K562 (cell line): ENCODE results near the gene B4GALNT3. TPM values are rescaled to one million over a fixed set of nuclear protein-coding genes. Genes with fewer than 3 reads are reported as not detected.

Experiments
- ATAC-seq: fragments of 200-7000 bp; cut with Tn5 transposase; 3 replicates; pipeline ENCODE4 v1.9.1; 2020; ENCODE audit warnings: moderate library complexity
- BruUV-seq: library from RNA; stranded (reverse); fragments of 400-500 nt; replicated peaks from 2 replicates; lab custom pipeline; 2021; lab: Mats Ljungman, UMichigan
- CTCF ChIA-PET: fragments of 300-600 bp; formaldehyde crosslinking; extraction: SDS; loops from one replicate; lab custom pipeline; 2021; ENCODE audit warnings: low intra/inter-chr PET ratio; lab: Yijun Ruan, JAX
- POLR2A ChIA-PET: fragments of 300-600, 350-650 bp; sonication (Branson Sonifier 250); formaldehyde crosslinking; extraction: SDS; loops from one replicate; lab custom pipeline; 2021; ENCODE audit warnings: antibody characterized with exemption, inconsistent platforms; lab: Yijun Ruan, JAX
- DNase-seq, 4 experiments: peaks; one replicate each; pipeline versions ENCODE4 v3.0.0 to v3.0.0-alpha.2; 2011 to 2018; ENCODE audit warnings: low spot score in 3 of 4, mixed read lengths in 3 of 4; ENCODE audit errors: extremely low read depth in 1 of 4
- FAIRE-seq: peaks from 2 replicates; lab custom pipeline; 2011; peaks lifted over from hg19 to GRCh38; lab: Jason Lieb, UNC
- H2AFZ ChIP-seq: 2 replicates; pipeline ENCODE4 v1.6.0; 2011; ENCODE audit warnings: low read depth, low read length, control low read depth, inconsistent platforms
- H3K27ac ChIP-seq: fragments of 200-600 bp; 3 replicates; pipeline ENCODE4 v1.8.0; 2011; ENCODE audit warnings: low read depth, mild to moderate bottlenecking, control low read depth, inconsistent platforms, low read length, moderate library complexity, mixed read lengths; ENCODE audit errors: extremely low read depth
- H3K27me3 ChIP-seq, 2 experiments: fragments of 300-600 bp in 1 of 2; 2 replicates in 1 of 2; 3 replicates in 1 of 2; pipeline versions ENCODE4 v1.6.0 to v1.8.0; 2011; ENCODE audit warnings: inconsistent platforms in 2 of 2, low read length in 2 of 2, mild to moderate bottlenecking in 1 of 2, mixed read lengths in 1 of 2, moderate library complexity in 1 of 2; ENCODE audit not compliant: control insufficient read depth in 2 of 2, insufficient read depth in 2 of 2
- H3K36me3 ChIP-seq: fragments of 300-600 bp; 3 replicates; pipeline ENCODE4 v1.8.0; 2011; ENCODE audit warnings: mild to moderate bottlenecking, low read length, inconsistent platforms; ENCODE audit not compliant: control insufficient read depth, insufficient read depth
- H3K4me1 ChIP-seq, 2 experiments: fragments of 200-600 bp in 1 of 2; replicated peaks in 1 of 2; 2 replicates in 1 of 2; 3 replicates in 1 of 2; pipeline versions ENCODE4 v1.5.1 to v1.8.0; 2011; ENCODE audit warnings: inconsistent platforms in 2 of 2, low read length in 2 of 2, mild to moderate bottlenecking in 1 of 2, mixed read lengths in 1 of 2, moderate library complexity in 1 of 2; ENCODE audit not compliant: control insufficient read depth in 2 of 2, insufficient read depth in 2 of 2
- H3K4me2 ChIP-seq: 2 replicates; pipeline ENCODE4 v1.6.1; 2011; ENCODE audit warnings: low read length, control low read depth, inconsistent platforms, mixed read lengths; ENCODE audit not compliant: insufficient read depth
- H3K4me3 ChIP-seq: fragments of 200-600 bp; sonication (generic), shearing (Covaris generic); 2 replicates; pipeline ENCODE4 v1.5.1; 2016; ENCODE audit warnings: control low read depth, inconsistent platforms
- H3K79me2 ChIP-seq: fragments of 200-600 bp; 3 replicates; pipeline ENCODE4 v1.8.0; 2011; ENCODE audit warnings: low read length, inconsistent platforms; ENCODE audit not compliant: control insufficient read depth, insufficient read depth
- H3K9ac ChIP-seq, 2 experiments: 2 replicates each; pipeline versions ENCODE4 v1.6.0 to v1.6.1; 2011; ENCODE audit warnings: low read depth in 2 of 2, low read length in 2 of 2, control low read depth in 1 of 2, inconsistent platforms in 1 of 2, mild to moderate bottlenecking in 1 of 2, mixed read lengths in 1 of 2; ENCODE audit not compliant: insufficient read depth in 1 of 2
- H3K9me1 ChIP-seq: one replicate; pipeline ENCODE4 v1.6.0; 2011; ENCODE audit warnings: inconsistent platforms, mild to moderate bottlenecking, low read length, moderate library complexity; ENCODE audit not compliant: control insufficient read depth, insufficient read depth
- H3K9me3 ChIP-seq: replicated peaks from 2 replicates; pipeline ENCODE4 v1.5.1; 2011; ENCODE audit warnings: low read depth, low read length, inconsistent platforms; ENCODE audit not compliant: control insufficient read depth, insufficient read depth
- H4K20me1 ChIP-seq: replicated peaks from 2 replicates; pipeline ENCODE4 v1.6.1; 2011; ENCODE audit warnings: low read length, inconsistent platforms, mixed read lengths; ENCODE audit not compliant: control insufficient read depth, insufficient read depth
- ATF7 ChIP-seq: fragments of 450-650 bp; IDR thresholded peaks from 2 replicates; pipeline ENCODE4 v1.7.1; 2014; ENCODE audit warnings: mild to moderate bottlenecking, moderate library complexity
- CHD1 ChIP-seq: fragments of 200-600 bp; sonication (generic); IDR thresholded peaks from one replicate; pipeline ENCODE4 v1.6.1; 2012; ENCODE audit warnings: mild to moderate bottlenecking, moderate library complexity, low read length, inconsistent platforms
- ELF1 ChIP-seq: fragments of 200-800 bp; sonication (Bioruptor generic); IDR thresholded peaks from 2 replicates; pipeline ENCODE4 v1.6.1; 2016; ENCODE audit warnings: missing genetic modification characterization, missing compliant biosample characterization
- ESRRB ChIP-seq: fragments of 250-450 bp; sonication (Bioruptor Pico); IDR thresholded peaks from 2 replicates; pipeline ENCODE4 v1.5.0; 2020; ENCODE audit warnings: mild to moderate bottlenecking, moderate library complexity, borderline replicate concordance
- FIP1L1 ChIP-seq: fragments of 200-400 bp; formaldehyde crosslinking; IDR thresholded peaks from 2 replicates; pipeline ENCODE4 v1.6.1; 2018; ENCODE audit warnings: mild to moderate bottlenecking, low read depth, low read length; ENCODE audit not compliant: poor library complexity, severe bottlenecking
- GTF2A2 ChIP-seq: IDR thresholded peaks from 2 replicates; pipeline ENCODE4 v1.6.1; 2016; ENCODE audit warnings: mild to moderate bottlenecking, missing genetic modification characterization, missing compliant biosample characterization
- GTF2E2 ChIP-seq: fragments of 200-800 bp; sonication (Bioruptor generic); IDR thresholded peaks from 2 replicates; pipeline ENCODE4 v1.6.1; 2016; ENCODE audit warnings: missing genetic modification characterization, missing compliant biosample characterization
- HDAC8 ChIP-seq: fragments of 450-650 bp; IDR thresholded peaks from 2 replicates; pipeline ENCODE4 v1.6.1; 2016; ENCODE audit warnings: mild to moderate bottlenecking, missing genetic modification characterization, moderate library complexity, missing compliant biosample characterization
- NFIX ChIP-seq: fragments of 250-450 bp; sonication (Bioruptor Pico); IDR thresholded peaks from 2 replicates; pipeline ENCODE4 v1.4.0; 2020; ENCODE audit warnings: low read depth, mild to moderate bottlenecking, moderate library complexity
- RBM22 ChIP-seq: fragments of 200-400 bp; formaldehyde crosslinking; IDR thresholded peaks from 2 replicates; pipeline ENCODE4 v1.6.1; 2018; ENCODE audit warnings: low read length, low read depth; ENCODE audit not compliant: poor library complexity, severe bottlenecking
- SP2 ChIP-seq: IDR thresholded peaks from 2 replicates; pipeline ENCODE4 v1.6.1; 2011; ENCODE audit warnings: mild to moderate bottlenecking, low read depth, low read length, moderate library complexity; ENCODE audit not compliant: poor library complexity, severe bottlenecking; ENCODE audit errors: extremely low read depth
- SRSF7 ChIP-seq: fragments of 200-400 bp; formaldehyde crosslinking; optimal IDR thresholded peaks from 2 replicates; pipeline ENCODE3; 2017; ENCODE audit warnings: mild to moderate bottlenecking, low read depth, low read length
- TAF9B ChIP-seq: fragments of 450-650 bp; IDR thresholded peaks from 2 replicates; pipeline ENCODE4 v1.6.1; 2018; ENCODE audit warnings: mild to moderate bottlenecking; ENCODE audit not compliant: partially characterized antibody
- TAL1 ChIP-seq: fragments of 450-650 bp; IDR thresholded peaks from 2 replicates; pipeline ENCODE4 v1.6.1; 2016; ENCODE audit warnings: mild to moderate bottlenecking
- TCF3 ChIP-seq: sonication (generic); formaldehyde crosslinking; IDR thresholded peaks from 2 replicates; pipeline ENCODE4 v1.4.0; 2020; ENCODE audit warnings: mild to moderate bottlenecking, missing genetic modification reagents
- TEAD1 ChIP-seq, 2 experiments: fragments of 450-650 bp in 1 of 2; sonication (generic) in 1 of 2; formaldehyde crosslinking; IDR thresholded peaks; 2 replicates each; pipeline versions ENCODE4 v1.4.0 to v1.8.0; 2020 to 2022; ENCODE audit warnings: mild to moderate bottlenecking in 2 of 2, missing genetic modification reagents in 1 of 2
- TRIM28 ChIP-seq: fragments of 450-650 bp; IDR thresholded peaks from 2 replicates; pipeline ENCODE4 v1.6.1; 2017
- ZC3H8 ChIP-seq: fragments of 450-650 bp; IDR thresholded peaks from 2 replicates; pipeline ENCODE4 v1.6.1; 2017
- WGBS: fragments of 100-300 bp; shearing (Covaris generic); methylation state at CpG from one replicate; pipeline ENCODE4 v1.1.6; 2016; ENCODE audit warnings: low coverage, mixed read lengths; ENCODE audit not compliant: insufficient coverage; ENCODE audit errors: missing lambda C conversion rate; 5-methylcytosine and 5-hydroxymethylcytosine counted together
- in situ Hi-C: fragments of 300-500 bp; cut with MboI; formaldehyde crosslinking; loops from 4 replicates; pipeline ENCODE4 v1.15.0; 2018; ENCODE audit warnings: inconsistent platforms, mixed read lengths
- intact Hi-C: fragments of 100-400 bp; cut with micrococcal nuclease; formaldehyde crosslinking; loops from 2 replicates; pipeline ENCODE4 v1.14.2; 2022
- polyA plus RNA-seq, 8 experiments: library from polyadenylated mRNA; depleted of rRNA in 4 of 8; stranded (reverse) in 5 of 8; unstranded in 3 of 8; fragments of >200 nt; fragmentation: Nextera tagmentation in 2 of 8; fragmentation: Illumina TruSeq in 1 of 8; extraction: Ambion mirVana in 2 of 8; extraction: Trizol in 1 of 8; gene quantifications; 2 replicates each; pipeline versions ENCODE4 v1.2.1 to v1.2.3, GENCODE V29; 2011 to 2014; ENCODE audit warnings: inconsistent platforms in 1 of 8, missing spikeins in 1 of 8
- total RNA-seq, 7 experiments: library from RNA; depleted of rRNA in 6 of 7; stranded (reverse); fragments of >200 nt in 6 of 7; fragmentation: Illumina TruSeq in 2 of 7; extraction: Trizol in 2 of 7; gene quantifications; 2 replicates each; pipeline versions ENCODE4 v1.2.1 to v1.2.3, GENCODE V29; 2011 to 2021; ENCODE audit warnings: low replicate concordance in 1 of 7
- TF ChIP-seq, protein P1 (sequence below): fragments of 250-450 bp; sonication (Bioruptor Pico); IDR thresholded peaks from 2 replicates; pipeline ENCODE4 v1.9.0; 2021; ENCODE audit warnings: mild to moderate bottlenecking, inconsistent platforms

The B4GALNT3 gene
- total and polyA plus RNA-seq, 9 of the 15 experiments (the other 6 are each of a cell fraction or from before 2014, with no cell fraction given) = 0.04 to 0.36 (median 0.10) TPM; not detected in 6

DNA sequence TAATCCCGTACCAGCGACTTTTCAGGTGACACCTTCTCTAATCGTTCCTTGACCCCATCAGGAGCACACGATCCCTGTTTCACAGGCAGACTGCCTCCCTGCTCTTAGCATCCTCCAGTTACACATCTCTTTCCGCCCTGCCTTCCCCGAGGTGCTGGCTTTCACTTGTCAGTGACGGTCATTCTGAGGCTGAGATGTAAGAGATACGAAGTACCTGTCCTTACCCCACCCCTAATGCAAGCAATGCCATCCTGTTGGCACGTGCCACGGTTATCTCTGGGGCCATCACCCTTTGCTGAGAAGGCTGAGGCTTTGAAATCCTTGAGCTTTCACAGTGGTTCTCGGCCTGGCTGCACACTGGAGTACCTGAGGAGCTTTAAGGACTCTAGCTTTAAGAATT lies 24.4 kb downstream of the B4GALNT3 start:
- no TSS peak for BruUV-seq
- no peak overlapping the region for H3K4me2 ChIP-seq
- no peaks in the 10 kb centered on the region for H3K36me3 ChIP-seq
- H3K79me2 ChIP-seq = no peaks in the 10 kb centered on the region
- peaks cover 6 to 46% of the 10 kb centered on the region in 2 experiments; a peak in 4 of 5 replicates for H3K27me3 ChIP-seq
- CTCF ChIA-PET = no interaction called here
- H3K9me1 ChIP-seq = no peaks in the 10 kb centered on the region
- POLR2A ChIA-PET = no interaction called here
- no peak overlapping the region for H3K4me3 ChIP-seq
- in situ Hi-C loops = no loop called here
- FAIRE-seq = no peak
- WGBS = 5% methylated on average over 10 of the region's 11 CpGs
- H4K20me1 ChIP-seq = no peaks in the 10 kb centered on the region
- H2AFZ ChIP-seq = no peak overlapping the region
- TF ChIP-seq, protein P1, sequence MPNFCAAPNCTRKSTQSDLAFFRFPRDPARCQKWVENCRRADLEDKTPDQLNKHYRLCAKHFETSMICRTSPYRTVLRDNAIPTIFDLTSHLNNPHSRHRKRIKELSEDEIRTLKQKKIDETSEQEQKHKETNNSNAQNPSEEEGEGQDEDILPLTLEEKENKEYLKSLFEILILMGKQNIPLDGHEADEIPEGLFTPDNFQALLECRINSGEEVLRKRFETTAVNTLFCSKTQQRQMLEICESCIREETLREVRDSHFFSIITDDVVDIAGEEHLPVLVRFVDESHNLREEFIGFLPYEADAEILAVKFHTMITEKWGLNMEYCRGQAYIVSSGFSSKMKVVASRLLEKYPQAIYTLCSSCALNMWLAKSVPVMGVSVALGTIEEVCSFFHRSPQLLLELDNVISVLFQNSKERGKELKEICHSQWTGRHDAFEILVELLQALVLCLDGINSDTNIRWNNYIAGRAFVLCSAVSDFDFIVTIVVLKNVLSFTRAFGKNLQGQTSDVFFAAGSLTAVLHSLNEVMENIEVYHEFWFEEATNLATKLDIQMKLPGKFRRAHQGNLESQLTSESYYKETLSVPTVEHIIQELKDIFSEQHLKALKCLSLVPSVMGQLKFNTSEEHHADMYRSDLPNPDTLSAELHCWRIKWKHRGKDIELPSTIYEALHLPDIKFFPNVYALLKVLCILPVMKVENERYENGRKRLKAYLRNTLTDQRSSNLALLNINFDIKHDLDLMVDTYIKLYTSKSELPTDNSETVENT = no peak
- no peak for TF ChIP-seq GTF2E2 (tag)
- TF ChIP-seq FIP1L1 = no peak
- TF ChIP-seq ZC3H8 = no peak
- no peak for TF ChIP-seq ESRRB (CRISPR knock-in tag)
- no peak for TF ChIP-seq RBM22
- no peak for TF ChIP-seq TCF3 (CRISPR knock-in tag)
- TF ChIP-seq ATF7 = no peak
- TF ChIP-seq GTF2A2 (tag) = no peak
- TF ChIP-seq SP2 = no peak
- TF ChIP-seq CHD1 = no peak
- no peak for TF ChIP-seq ELF1 (tag)
- TF ChIP-seq NFIX (CRISPR knock-in tag) = no peak
- no peak for TF ChIP-seq SRSF7
- no peak for TF ChIP-seq TEAD1 (CRISPR knock-in tag; IDR thresholded peaks at IDR 0.05)
- no peak for TF ChIP-seq TAF9B
- TF ChIP-seq TRIM28 = no peak
- TF ChIP-seq HDAC8 = no peak
- TF ChIP-seq TAL1 = no peak
- TF ChIP-seq, all 486 proteins: peak for 0
- DNase-seq (no peak), ATAC-seq (no peak)
- Histone ChIP-seq H3K9me3 (no peaks in the 10 kb centered on the region), H3K4me1 (peaks cover 0 to 4% of the 10 kb centered on the region in 2 experiments; a peak in 3 of 5 replicates), H3K27ac (no peak overlapping the region), H3K9ac (no peak overlapping the region; a peak in 1 of 4 replicates)
- intact Hi-C loops = no loop called here
